ENCODE data around the gene FAM234A. TPM values are rescaled to one million over a fixed set of nuclear protein-coding genes. Genes with fewer than 3 reads are reported as not detected.

FAM234A gene
- total RNA-seq, 4 donors from 2014 or later: 108 to 223 (median 166) TPM

- DNase-seq: no peak
- Histone ChIP-seq H3K9me3 (no peaks in the 10 kb centered on the region), H3K27ac (no peak overlapping the region), H3K27me3 (no peaks in the 10 kb centered on the region), H3K36me3 (peaks cover 0 to 78% (median 0%) of the 10 kb centered on the region in 3 donors), H3K4me1 (no peaks in the 10 kb centered on the region), H3K4me3 (no peak overlapping the region)
- no peak for TF ChIP-seq CTCF (IDR thresholded peaks at IDR 0.05)
- TF ChIP-seq POLR2A (IDR thresholded peaks at IDR 0.05): no peak
Measured at GRCh38 chr16:293043-293775, 58.6 kb downstream of the FAM234A start.

- no peaks in the 10 kb centered on the region for H3K4me1 ChIP-seq
- H3K27me3 ChIP-seq: no peaks in the 10 kb centered on the region
- H3K27ac ChIP-seq: no peak overlapping the region
- TF ChIP-seq CTCF (IDR thresholded peaks at IDR 0.05) (no peak), POLR2A (IDR thresholded peaks at IDR 0.05) (no peak)
- H3K9me3 ChIP-seq: no peaks in the 10 kb centered on the region
- DNase-seq: no peak
- H3K36me3 ChIP-seq: peaks cover 0 to 51% (median 0%) of the 10 kb centered on the region in 3 donors
- no peak overlapping the region for H3K4me3 ChIP-seq
Measured at GRCh38 chr16:296276-296675, 61.7 kb downstream of the FAM234A start.

GRCh38 chr16:296806-297510 lies 62.3 kb downstream of the FAM234A start:
- TF ChIP-seq POLR2A (IDR thresholded peaks at IDR 0.05) (no peak), CTCF (IDR thresholded peaks at IDR 0.05) (no peak)
- no peak overlapping the region for H3K27ac ChIP-seq
- H3K27me3 ChIP-seq: no peaks in the 10 kb centered on the region
- no peaks in the 10 kb centered on the region for H3K9me3 ChIP-seq
- DNase-seq: no peak
- H3K4me3 ChIP-seq: no peak overlapping the region
- H3K4me1 ChIP-seq: no peaks in the 10 kb centered on the region
- H3K36me3 ChIP-seq: peaks cover 0 to 52% (median 0%) of the 10 kb centered on the region in 3 donors

- Histone ChIP-seq H3K4me3 (no peak overlapping the region), H3K36me3 (peaks cover 0 to 52% (median 0%) of the 10 kb centered on the region in 3 donors)
- no peak for TF ChIP-seq CTCF (IDR thresholded peaks at IDR 0.05)
- no peak for TF ChIP-seq POLR2A (IDR thresholded peaks at IDR 0.05)
Measured at GRCh38 chr16:297832-298231, 63.2 kb downstream of the FAM234A start.

GRCh38 chr16:301235-301634 lies 66.6 kb downstream of the FAM234A start:
- Histone ChIP-seq H3K9me3 (no peaks in the 10 kb centered on the region), H3K36me3 (peaks cover 0 to 52% (median 0%) of the 10 kb centered on the region in 3 donors)
- TF ChIP-seq CTCF (IDR thresholded peaks at IDR 0.05): no peak
- TF ChIP-seq POLR2A (IDR thresholded peaks at IDR 0.05): no peak

More at GRCh38 chr16:297832-298231, 63.2 kb downstream of the FAM234A start:
- no peaks in the 10 kb centered on the region for H3K9me3 ChIP-seq
- no peaks in the 10 kb centered on the region for H3K27me3 ChIP-seq
- no peaks in the 10 kb centered on the region for H3K4me1 ChIP-seq
- no peak for DNase-seq
- no peak overlapping the region for H3K27ac ChIP-seq

More at GRCh38 chr16:301235-301634, 66.6 kb downstream of the FAM234A start:
- no peak overlapping the region for H3K27ac ChIP-seq
- H3K4me1 ChIP-seq: no peaks in the 10 kb centered on the region
- H3K27me3 ChIP-seq: no peaks in the 10 kb centered on the region
- H3K4me3 ChIP-seq: no peak overlapping the region
- no peak for DNase-seq

Measured in Peyer's patch (tissue), 4 donors.